Thyroid gland (tissue), 4 donors: ENCODE data around the gene PHGDH.

Experiments
- POLR2A ChIP-seq, 2 donors: fragments of 450-650 bp; IDR thresholded peaks; one replicate each; pipeline ENCODE4 v1.6.1; 2017; ENCODE audit warnings: antibody characterized with exemption in 2 of 2, mild to moderate bottlenecking in 2 of 2, moderate library complexity in 1 of 2
- TF ChIP-seq, protein P1 (sequence below), 6 experiments: fragments of 200-600 bp in 3 of 6; fragments of 450-650 bp in 3 of 6; sonication (generic) in 3 of 6; IDR thresholded peaks; one replicate each; pipeline ENCODE4 v1.5.1; 2016 to 2019; ENCODE audit warnings: antibody characterized with exemption in 6 of 6, mild to moderate bottlenecking in 2 of 6, inconsistent platforms in 1 of 6, moderate library complexity in 1 of 6

DNA sequence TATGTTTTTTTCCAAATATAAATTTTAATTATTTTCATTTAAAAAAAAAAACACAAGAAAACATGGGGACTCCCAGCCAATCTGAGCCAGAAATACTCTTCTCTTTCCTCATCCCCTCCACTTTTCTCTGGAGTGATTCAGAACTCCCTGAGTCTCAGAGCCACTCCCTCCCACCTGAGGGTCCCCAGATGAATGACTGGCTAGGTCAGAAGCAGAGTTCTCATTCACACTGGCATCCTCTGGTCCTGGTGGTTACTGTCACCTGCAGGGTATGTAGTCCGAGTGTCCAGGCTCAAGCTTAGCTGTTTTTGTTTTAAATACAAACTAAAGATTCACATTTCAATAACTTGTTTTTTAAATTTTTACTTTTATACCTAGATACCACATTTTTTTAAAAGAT lies 50.7 kb downstream of the PHGDH start:
- TF ChIP-seq, protein P1, sequence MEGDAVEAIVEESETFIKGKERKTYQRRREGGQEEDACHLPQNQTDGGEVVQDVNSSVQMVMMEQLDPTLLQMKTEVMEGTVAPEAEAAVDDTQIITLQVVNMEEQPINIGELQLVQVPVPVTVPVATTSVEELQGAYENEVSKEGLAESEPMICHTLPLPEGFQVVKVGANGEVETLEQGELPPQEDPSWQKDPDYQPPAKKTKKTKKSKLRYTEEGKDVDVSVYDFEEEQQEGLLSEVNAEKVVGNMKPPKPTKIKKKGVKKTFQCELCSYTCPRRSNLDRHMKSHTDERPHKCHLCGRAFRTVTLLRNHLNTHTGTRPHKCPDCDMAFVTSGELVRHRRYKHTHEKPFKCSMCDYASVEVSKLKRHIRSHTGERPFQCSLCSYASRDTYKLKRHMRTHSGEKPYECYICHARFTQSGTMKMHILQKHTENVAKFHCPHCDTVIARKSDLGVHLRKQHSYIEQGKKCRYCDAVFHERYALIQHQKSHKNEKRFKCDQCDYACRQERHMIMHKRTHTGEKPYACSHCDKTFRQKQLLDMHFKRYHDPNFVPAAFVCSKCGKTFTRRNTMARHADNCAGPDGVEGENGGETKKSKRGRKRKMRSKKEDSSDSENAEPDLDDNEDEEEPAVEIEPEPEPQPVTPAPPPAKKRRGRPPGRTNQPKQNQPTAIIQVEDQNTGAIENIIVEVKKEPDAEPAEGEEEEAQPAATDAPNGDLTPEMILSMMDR (IDR thresholded peaks at IDR 0.05): no peak
- TF ChIP-seq POLR2A (IDR thresholded peaks at IDR 0.05): no peak
